GM12864 (cell line): ENCODE data around the gene NR3C1.

Experiments used
- DNase-seq: peaks from one replicate; pipeline ENCODE4 v3.0.0-alpha.2; 2011; ENCODE audit warnings: low read depth
- H3K4me3 ChIP-seq: 2 replicates; pipeline ENCODE4 v1.5.1; 2011; ENCODE audit warnings: mild to moderate bottlenecking, low read depth, low read length, control low read depth
- TF ChIP-seq, protein P1 (sequence below): IDR thresholded peaks from 2 replicates; pipeline ENCODE4 v1.5.1; 2011; ENCODE audit warnings: low read depth, mild to moderate bottlenecking, moderate library complexity, low read length, control low read depth, inconsistent platforms; ENCODE audit errors: missing control alignments

Gene NR3C1

DNA sequence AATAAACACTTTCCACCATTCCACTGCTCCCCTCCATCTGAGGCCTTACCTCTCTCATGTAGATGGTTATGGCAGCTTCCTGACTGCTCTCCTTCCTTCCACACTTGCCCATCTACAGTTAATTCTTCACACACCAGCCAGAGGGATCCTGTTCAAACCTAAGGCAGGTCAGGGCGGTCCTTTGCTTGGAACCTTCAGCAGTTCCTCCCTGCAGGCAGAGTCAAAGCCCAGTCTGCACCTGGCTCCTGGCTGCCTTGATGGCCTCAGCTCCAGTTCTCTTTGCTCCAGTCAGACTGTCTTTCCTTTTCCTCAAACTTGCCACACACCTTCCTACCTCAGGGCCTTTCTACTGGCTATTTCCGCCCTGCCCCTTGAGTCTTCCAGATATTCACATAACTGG, 30.2 kb upstream of the NR3C1 start:
- DNase-seq: no peak
- H3K4me3 ChIP-seq: peak overlapping the region; percentile 52
- TF ChIP-seq, protein P1, sequence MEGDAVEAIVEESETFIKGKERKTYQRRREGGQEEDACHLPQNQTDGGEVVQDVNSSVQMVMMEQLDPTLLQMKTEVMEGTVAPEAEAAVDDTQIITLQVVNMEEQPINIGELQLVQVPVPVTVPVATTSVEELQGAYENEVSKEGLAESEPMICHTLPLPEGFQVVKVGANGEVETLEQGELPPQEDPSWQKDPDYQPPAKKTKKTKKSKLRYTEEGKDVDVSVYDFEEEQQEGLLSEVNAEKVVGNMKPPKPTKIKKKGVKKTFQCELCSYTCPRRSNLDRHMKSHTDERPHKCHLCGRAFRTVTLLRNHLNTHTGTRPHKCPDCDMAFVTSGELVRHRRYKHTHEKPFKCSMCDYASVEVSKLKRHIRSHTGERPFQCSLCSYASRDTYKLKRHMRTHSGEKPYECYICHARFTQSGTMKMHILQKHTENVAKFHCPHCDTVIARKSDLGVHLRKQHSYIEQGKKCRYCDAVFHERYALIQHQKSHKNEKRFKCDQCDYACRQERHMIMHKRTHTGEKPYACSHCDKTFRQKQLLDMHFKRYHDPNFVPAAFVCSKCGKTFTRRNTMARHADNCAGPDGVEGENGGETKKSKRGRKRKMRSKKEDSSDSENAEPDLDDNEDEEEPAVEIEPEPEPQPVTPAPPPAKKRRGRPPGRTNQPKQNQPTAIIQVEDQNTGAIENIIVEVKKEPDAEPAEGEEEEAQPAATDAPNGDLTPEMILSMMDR: no peak

DNA sequence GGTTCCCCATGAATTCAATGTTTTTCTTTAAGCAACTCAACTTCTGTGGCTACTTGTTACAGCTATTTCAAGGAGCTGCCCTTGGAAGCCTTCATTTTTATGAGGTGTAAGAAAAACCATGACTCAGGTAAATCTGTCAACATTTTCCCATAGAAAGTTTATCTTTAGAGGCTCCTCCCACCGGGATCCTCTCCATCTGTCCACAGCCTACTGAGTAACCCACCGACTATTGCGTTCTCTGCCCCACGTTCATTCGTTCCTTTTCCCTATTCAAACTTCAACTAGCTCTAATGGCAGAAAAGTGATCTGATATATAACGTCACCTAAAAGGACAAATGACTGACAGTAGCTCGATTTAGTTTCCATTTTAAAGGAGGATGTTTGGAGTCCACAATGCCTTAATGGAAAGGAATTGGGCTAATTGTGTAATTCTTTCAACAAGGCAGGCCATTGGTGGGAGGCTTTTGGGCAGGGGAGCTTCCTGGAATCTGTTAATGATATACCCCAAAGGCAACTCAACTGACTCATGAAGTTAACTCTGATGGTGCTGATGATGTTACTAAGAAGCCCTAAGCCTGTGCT, 29.3 kb upstream of the NR3C1 start:
- TF ChIP-seq, protein P1: no peak
- no peak for DNase-seq
- H3K4me3 ChIP-seq: peak overlapping the region; percentile 49

DNA sequence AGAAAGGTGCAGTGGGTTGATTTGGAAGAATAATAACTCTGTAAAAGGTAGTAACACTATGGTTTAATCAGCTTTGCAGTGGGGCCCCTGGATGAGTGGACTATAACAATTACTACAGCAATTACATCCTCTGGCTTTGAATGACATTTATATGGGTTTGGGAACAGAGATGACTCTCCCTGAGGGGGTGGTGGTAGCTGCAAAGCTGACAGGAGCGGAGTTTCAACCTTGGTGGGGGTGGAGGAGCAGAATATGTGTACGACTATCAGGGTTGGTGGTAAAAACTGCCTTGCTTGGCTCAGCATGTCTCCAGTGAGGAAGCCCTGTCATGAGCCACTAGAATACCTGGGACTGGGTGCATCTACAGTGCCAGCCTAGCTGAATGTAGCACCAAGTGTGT, 28.3 kb upstream of the NR3C1 start:
- TF ChIP-seq, protein P1: no peak
- peak overlapping the region; percentile 49 for H3K4me3 ChIP-seq
- DNase-seq: no peak

DNA sequence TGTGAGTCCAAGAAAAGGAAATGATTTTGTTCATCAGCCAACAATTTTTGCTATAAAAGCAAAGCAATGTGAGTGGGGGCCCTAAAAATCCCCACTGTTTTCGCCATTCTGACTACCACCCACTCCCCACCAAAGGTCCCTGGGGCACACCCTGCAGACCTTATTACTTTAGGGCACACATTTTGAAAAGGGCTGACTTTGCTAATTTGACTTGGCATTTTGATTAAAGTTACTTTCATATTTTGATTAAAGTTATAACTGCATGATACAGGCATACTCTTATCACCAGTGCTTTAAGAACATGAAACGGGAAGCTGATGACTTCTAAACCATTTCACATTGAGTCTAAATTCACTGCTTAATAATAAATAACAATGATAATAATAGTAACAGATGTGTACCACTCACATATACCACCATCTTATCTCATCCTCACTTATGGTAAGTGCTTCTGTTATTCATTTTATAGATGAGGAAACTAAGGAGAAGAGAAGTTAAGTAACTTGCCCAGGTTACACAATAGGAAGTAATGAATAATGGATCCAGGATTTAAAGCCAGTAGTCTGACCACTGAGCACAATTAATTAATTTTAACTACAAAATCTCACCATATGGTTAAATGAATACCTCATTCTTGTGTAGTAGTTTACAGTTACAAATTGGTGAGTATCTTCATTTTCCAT, 25.4 kb upstream of the NR3C1 start:
- TF ChIP-seq, protein P1: no peak
- no peak overlapping the region for H3K4me3 ChIP-seq
- no peak for DNase-seq

DNA sequence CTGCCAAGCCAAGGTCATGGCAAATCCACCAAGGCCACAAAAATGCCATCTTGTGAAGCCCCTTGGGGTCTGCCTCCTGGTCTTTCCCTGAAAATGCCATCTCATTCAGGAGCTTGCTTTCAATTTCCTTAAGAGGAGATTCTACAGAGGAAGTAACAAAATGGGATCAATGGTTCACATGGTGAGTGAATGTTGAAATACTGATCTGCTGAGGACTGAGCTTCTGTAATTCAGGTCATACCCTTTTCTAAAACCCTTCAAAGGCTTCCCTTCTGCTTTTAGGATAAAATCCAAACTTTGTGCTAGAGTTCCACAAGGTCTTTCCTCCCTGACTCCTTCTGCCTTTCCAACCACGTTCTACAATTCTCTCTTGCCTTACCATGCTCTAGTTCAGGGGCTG, 24.7 kb upstream of the NR3C1 start:
- no peak for DNase-seq
- TF ChIP-seq, protein P1: no peak
- H3K4me3 ChIP-seq: no peak overlapping the region

DNA sequence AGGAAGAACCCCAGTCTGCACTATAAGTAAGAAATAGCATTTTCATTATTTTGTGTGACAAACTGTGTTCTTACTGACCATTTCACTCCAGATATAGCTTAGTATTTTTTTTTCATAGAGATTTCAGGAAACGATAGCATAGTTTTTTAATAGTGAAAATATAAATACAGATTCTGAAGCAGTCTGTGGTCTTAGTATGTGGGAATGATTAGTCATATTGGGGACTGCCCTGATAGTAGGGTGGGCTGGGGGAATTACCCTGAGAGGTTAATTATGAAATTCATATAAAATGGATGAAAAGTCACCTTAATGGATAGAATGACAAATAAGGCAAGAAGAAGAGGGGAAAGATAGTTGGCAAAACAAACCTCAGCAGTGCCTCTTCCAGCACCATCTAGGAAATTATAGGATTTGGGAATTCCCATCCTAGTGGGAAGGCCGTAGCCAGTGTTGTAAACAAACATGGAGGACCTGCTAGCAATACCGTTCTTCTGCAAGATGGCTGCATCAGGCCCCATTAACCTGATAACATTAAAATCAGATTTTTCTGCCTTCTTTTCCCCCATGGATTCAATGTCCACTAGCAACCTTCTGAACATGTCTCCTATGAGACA, 23.7 kb upstream of the NR3C1 start:
- TF ChIP-seq, protein P1: no peak
- no peak overlapping the region for H3K4me3 ChIP-seq
- DNase-seq: no peak

DNA sequence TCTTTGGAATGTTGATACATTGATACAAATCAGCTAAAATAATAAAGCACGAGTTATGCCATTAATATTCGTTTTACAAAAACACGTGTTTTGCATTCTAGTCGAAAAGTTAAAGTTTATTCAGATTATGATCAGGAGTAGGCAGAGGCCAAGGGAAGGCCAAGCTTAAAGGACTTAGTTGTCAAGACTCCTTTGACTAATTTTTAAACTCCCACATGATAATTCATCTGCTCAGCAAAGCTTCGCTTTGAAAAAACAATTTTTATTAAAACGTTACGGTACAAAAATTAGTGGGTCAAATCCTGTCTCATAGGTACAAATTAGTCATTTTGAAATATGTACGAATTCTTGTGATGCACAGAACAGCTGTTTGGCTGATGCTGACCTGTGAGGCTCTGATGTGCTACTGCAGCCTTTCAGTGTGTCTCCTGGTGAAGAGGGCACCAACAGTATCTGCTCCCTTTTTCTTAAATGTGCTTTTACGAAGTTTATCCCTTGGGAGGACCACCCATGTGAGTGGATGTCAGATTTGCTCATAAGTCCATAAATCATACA, 23.0 kb upstream of the NR3C1 start:
- TF ChIP-seq, protein P1: no peak
- DNase-seq: no peak
- H3K4me3 ChIP-seq: no peak overlapping the region
